ENCODE data around the gene MYZAP. TPM values are rescaled to one million over a fixed set of nuclear protein-coding genes. Genes with fewer than 3 reads are reported as not detected.

MYZAP gene
- total and polyA plus RNA-seq, 2 experiments from 2014 or later, result 1.0 to 1.5 TPM

DNA sequence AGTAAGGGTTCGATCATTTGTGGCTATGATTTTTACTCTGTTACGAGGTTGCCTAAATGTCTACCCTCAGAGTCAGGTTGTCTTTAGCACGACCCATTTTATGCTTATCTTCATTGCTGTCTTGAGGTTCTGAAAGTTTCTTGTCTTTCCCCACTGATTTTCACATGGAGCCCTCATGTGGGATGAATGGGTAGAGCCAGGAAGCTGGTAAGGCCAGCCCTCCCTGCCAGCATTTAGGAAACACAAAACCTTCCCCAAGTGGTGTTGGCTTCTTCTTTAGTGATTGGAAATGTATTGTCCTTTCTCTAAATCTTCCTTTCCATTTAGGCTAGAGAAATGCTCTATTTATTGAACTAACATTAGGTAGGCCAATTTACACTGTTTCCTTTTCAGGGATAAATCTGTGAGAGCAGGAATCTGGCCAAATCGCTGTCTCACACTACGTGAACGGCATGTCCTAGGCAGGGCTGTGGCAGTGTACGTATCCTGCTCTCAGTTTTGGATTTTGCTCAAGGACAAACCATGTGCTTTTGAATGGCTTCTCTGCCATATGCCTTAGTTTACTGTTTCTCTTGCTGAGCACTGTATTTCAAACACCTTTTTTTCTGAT is 43.7 kb downstream of the MYZAP start (continued):
- TF ChIP-seq, protein P1, sequence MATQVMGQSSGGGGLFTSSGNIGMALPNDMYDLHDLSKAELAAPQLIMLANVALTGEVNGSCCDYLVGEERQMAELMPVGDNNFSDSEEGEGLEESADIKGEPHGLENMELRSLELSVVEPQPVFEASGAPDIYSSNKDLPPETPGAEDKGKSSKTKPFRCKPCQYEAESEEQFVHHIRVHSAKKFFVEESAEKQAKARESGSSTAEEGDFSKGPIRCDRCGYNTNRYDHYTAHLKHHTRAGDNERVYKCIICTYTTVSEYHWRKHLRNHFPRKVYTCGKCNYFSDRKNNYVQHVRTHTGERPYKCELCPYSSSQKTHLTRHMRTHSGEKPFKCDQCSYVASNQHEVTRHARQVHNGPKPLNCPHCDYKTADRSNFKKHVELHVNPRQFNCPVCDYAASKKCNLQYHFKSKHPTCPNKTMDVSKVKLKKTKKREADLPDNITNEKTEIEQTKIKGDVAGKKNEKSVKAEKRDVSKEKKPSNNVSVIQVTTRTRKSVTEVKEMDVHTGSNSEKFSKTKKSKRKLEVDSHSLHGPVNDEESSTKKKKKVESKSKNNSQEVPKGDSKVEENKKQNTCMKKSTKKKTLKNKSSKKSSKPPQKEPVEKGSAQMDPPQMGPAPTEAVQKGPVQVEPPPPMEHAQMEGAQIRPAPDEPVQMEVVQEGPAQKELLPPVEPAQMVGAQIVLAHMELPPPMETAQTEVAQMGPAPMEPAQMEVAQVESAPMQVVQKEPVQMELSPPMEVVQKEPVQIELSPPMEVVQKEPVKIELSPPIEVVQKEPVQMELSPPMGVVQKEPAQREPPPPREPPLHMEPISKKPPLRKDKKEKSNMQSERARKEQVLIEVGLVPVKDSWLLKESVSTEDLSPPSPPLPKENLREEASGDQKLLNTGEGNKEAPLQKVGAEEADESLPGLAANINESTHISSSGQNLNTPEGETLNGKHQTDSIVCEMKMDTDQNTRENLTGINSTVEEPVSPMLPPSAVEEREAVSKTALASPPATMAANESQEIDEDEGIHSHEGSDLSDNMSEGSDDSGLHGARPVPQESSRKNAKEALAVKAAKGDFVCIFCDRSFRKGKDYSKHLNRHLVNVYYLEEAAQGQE (IDR thresholded peaks at IDR 0.05; ENCODE audit: unreplicated experiment), result no peak
- no peak for TF ChIP-seq EZH2phosphoT487 (IDR thresholded peaks at IDR 0.05; ENCODE audit: unreplicated experiment)
- TF ChIP-seq POLR2AphosphoS5 (IDR thresholded peaks at IDR 0.05; ENCODE audit: low read depth), result no peak
- TF ChIP-seq, protein P2, sequence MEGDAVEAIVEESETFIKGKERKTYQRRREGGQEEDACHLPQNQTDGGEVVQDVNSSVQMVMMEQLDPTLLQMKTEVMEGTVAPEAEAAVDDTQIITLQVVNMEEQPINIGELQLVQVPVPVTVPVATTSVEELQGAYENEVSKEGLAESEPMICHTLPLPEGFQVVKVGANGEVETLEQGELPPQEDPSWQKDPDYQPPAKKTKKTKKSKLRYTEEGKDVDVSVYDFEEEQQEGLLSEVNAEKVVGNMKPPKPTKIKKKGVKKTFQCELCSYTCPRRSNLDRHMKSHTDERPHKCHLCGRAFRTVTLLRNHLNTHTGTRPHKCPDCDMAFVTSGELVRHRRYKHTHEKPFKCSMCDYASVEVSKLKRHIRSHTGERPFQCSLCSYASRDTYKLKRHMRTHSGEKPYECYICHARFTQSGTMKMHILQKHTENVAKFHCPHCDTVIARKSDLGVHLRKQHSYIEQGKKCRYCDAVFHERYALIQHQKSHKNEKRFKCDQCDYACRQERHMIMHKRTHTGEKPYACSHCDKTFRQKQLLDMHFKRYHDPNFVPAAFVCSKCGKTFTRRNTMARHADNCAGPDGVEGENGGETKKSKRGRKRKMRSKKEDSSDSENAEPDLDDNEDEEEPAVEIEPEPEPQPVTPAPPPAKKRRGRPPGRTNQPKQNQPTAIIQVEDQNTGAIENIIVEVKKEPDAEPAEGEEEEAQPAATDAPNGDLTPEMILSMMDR (conservative IDR thresholded peaks at IDR 0.05; ENCODE audit: low read depth in 2 of 2), result peak in 1 of 2 experiments; percentile 27; a peak in 2 of 4 replicates
- TF ChIP-seq STAT1 (IDR thresholded peaks at IDR 0.05; ENCODE audit: unreplicated experiment), result no peak
- TF ChIP-seq EZH2 (IDR thresholded peaks at IDR 0.05; ENCODE audit: low read depth, unreplicated experiment), result no peak

DNA sequence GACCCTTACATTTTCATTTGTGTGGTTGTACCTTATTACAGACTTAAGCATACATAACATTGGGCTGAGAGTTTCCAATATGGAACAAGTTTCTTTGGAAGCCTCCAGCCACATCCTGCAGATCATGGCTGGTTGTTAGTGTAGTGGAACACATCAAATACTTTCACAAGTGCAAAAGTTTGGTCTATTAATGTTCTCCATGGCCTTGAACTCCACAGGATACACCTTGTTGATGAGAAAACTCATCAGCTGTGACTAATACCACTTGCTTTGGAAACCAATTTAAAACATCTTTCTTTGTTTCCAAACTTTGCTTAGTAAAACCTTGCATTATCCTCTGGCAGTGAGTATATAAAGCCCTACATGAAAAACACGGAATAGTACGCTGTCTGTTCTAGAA is 46.1 kb downstream of the MYZAP start:
- DNase-seq (ENCODE audit: low spot score) (no peak), ATAC-seq (no peak)
- no peaks in the 10 kb centered on the region for H3K36me3 Mint-ChIP-seq (ENCODE audit: low read depth)
- no peak overlapping the region for H3K27ac ChIP-seq (ENCODE audit: low read depth)
- no peaks in the 10 kb centered on the region for H4K20me1 ChIP-seq (replicated peaks; ENCODE audit: insufficient read depth)
- H3K4me1 Mint-ChIP-seq, result no peaks in the 10 kb centered on the region; the same call in 1 of the 3 replicates
- TF ChIP-seq ZNF114 (CRISPR knock-in tag; IDR thresholded peaks at IDR 0.05) (no peak), NANOG (IDR thresholded peaks at IDR 0.05; ENCODE audit: borderline replicate concordance) (no peak)
- TF ChIP-seq, protein P2 (conservative IDR thresholded peaks at IDR 0.05; ENCODE audit: low read depth in 2 of 2), result no peak
- no peak overlapping the region for H3K4me3 Mint-ChIP-seq
- H3F3A ChIP-seq (replicated peaks; ENCODE audit: low read depth), result no peaks in the 10 kb centered on the region
- H3K79me2 ChIP-seq (replicated peaks; ENCODE audit: insufficient read depth), result no peaks in the 10 kb centered on the region
- peaks cover 6% of the 10 kb centered on the region; the same call in 1 of the 2 replicates for H3K27me3 ChIP-seq (ENCODE audit: insufficient read depth)
- no peaks in the 10 kb centered on the region for H3K9me3 Mint-ChIP-seq
- no peak overlapping the region for H3K27ac Mint-ChIP-seq
- no peak overlapping the region for H2AFZ ChIP-seq
- no peak overlapping the region for H3K4me2 ChIP-seq
- no peaks in the 10 kb centered on the region for H3K4me1 ChIP-seq (ENCODE audit: insufficient read depth)
- no peaks in the 10 kb centered on the region for H3K9me2 ChIP-seq (ENCODE audit: insufficient read depth)
- no peak overlapping the region for H3K4me3 ChIP-seq
- no peaks in the 10 kb centered on the region for H3K36me3 ChIP-seq (ENCODE audit: insufficient read depth)
- peaks cover 3% of the 10 kb centered on the region for H3K27me3 Mint-ChIP-seq (ENCODE audit: insufficient read depth, low read depth, poor library complexity)
